GM12878 (cell line): ENCODE measurements around the gene TSNAX. TPM values are rescaled to one million over a fixed set of nuclear protein-coding genes. Genes with fewer than 3 reads are reported as not detected.

Experiments
- ATF2 ChIP-seq: IDR thresholded peaks from 2 replicates; pipeline ENCODE4 v1.6.1; 2012; ENCODE audit warnings: low read length, inconsistent platforms
- CREM ChIP-seq: IDR thresholded peaks from 2 replicates; pipeline ENCODE4 v1.6.1; 2014; ENCODE audit warnings: antibody characterized with exemption, low read depth
- EED ChIP-seq: sonication (generic); IDR thresholded peaks from 2 replicates; pipeline ENCODE4 v1.6.1; 2016; ENCODE audit warnings: antibody characterized with exemption, low read depth
- EGR1 ChIP-seq, 2 experiments: IDR thresholded peaks; 1 replicate in 1 of 2; 2 replicates in 1 of 2; pipeline ENCODE4 v1.6.1; 2011 to 2012; ENCODE audit warnings: low read depth in 2 of 2, low read length in 2 of 2, borderline replicate concordance in 1 of 2, mild to moderate bottlenecking in 1 of 2, moderate library complexity in 1 of 2
- EP300 ChIP-seq, 2 experiments: fragments of 150-350 bp in 1 of 2; IDR thresholded peaks; 2 replicates each; pipeline ENCODE4 v1.6.1; 2011 to 2012; ENCODE audit warnings: low read depth in 2 of 2, low read length in 2 of 2, borderline replicate concordance in 1 of 2, improper control_type of control experiment in 1 of 2, inconsistent platforms in 1 of 2; ENCODE audit not compliant: control insufficient read depth in 1 of 2
- HDAC2 ChIP-seq: fragments of 200-600 bp; sonication (generic); IDR thresholded peaks from 2 replicates; pipeline ENCODE4 v1.6.1; 2017
- IKZF1 ChIP-seq: fragments of 450-650 bp; conservative IDR thresholded peaks from 2 replicates; pipeline ENCODE4 v1.6.1; 2017; ENCODE audit warnings: antibody characterized with exemption, mild to moderate bottlenecking
- IRF4 ChIP-seq: IDR thresholded peaks from 2 replicates; pipeline ENCODE4 v1.6.1; 2011; ENCODE audit warnings: low read depth, low read length
- KLF5 ChIP-seq: fragments of 450-650 bp; IDR thresholded peaks from 2 replicates; pipeline ENCODE4 v1.6.1; 2014; ENCODE audit warnings: mild to moderate bottlenecking; ENCODE audit not compliant: partially characterized antibody
- MLLT1 ChIP-seq: fragments of 450-650 bp; IDR thresholded peaks from 2 replicates; pipeline ENCODE4 v1.6.1; 2016; ENCODE audit warnings: mild to moderate bottlenecking
- MYB ChIP-seq: fragments of 150-350 bp; IDR thresholded peaks from 2 replicates; pipeline ENCODE4 v1.6.1; 2014; ENCODE audit warnings: mild to moderate bottlenecking, low read depth, low read length, borderline replicate concordance
- NFYB ChIP-seq: IDR thresholded peaks from 2 replicates; pipeline ENCODE4 v1.6.1; 2011; ENCODE audit warnings: low read depth, mild to moderate bottlenecking, low read length, improper control_type of control experiment, moderate library complexity; ENCODE audit not compliant: insufficient read depth
- POU2F2 ChIP-seq: IDR thresholded peaks from 3 replicates; pipeline ENCODE4 v1.6.1; 2011; ENCODE audit warnings: low read depth, mild to moderate bottlenecking, low read length, borderline replicate concordance
- REST ChIP-seq: IDR thresholded peaks from 2 replicates; pipeline ENCODE4 v1.6.1; 2012; ENCODE audit warnings: mild to moderate bottlenecking, low read depth, low read length
- SMC3 ChIP-seq: IDR thresholded peaks from 2 replicates; pipeline ENCODE4 v1.6.1; 2011; ENCODE audit warnings: low read length, improper control_type of control experiment, borderline replicate concordance
- SPI1 ChIP-seq: IDR thresholded peaks from 2 replicates; pipeline ENCODE4 v1.6.1; 2011; ENCODE audit warnings: low read depth, mild to moderate bottlenecking, low read length, moderate library complexity, borderline replicate concordance; ENCODE audit not compliant: insufficient read depth
- STAT1 ChIP-seq: fragments of 450-650 bp; conservative IDR thresholded peaks from 2 replicates; pipeline ENCODE4 v1.6.1; 2014; ENCODE audit warnings: antibody characterized with exemption, mild to moderate bottlenecking
- TAF1 ChIP-seq: IDR thresholded peaks from 2 replicates; pipeline ENCODE4 v1.6.1; 2011; ENCODE audit warnings: mild to moderate bottlenecking, low read depth, low read length, borderline replicate concordance
- TARDBP ChIP-seq: IDR thresholded peaks from 2 replicates; pipeline ENCODE4 v1.6.1; 2016; ENCODE audit warnings: borderline replicate concordance
- TCF3 ChIP-seq: IDR thresholded peaks from 2 replicates; pipeline ENCODE4 v1.6.1; 2012; ENCODE audit warnings: low read depth, mild to moderate bottlenecking, low read length, borderline replicate concordance; ENCODE audit not compliant: insufficient read depth
- ZNF207 ChIP-seq: fragments of 450-650 bp; IDR thresholded peaks from 2 replicates; pipeline ENCODE4 v1.6.1; 2014; ENCODE audit warnings: antibody characterized with exemption, mild to moderate bottlenecking, borderline replicate concordance
- polyA plus RNA-seq, 11 experiments: library from polyadenylated mRNA; depleted of rRNA in 4 of 11; unstranded in 6 of 11; stranded (reverse) in 5 of 11; fragments of >200 nt; fragmentation: Nextera tagmentation in 4 of 11; fragmentation: Illumina TruSeq in 1 of 11; extraction: Ambion mirVana in 4 of 11; extraction: Trizol in 1 of 11; gene quantifications; 1 replicate in 1 of 11; 2 replicates in 10 of 11; pipeline versions ENCODE4 v1.2.1 to v1.2.3, GENCODE V29; 2011 to 2016; ENCODE audit warnings: inconsistent platforms in 2 of 11, missing spikeins in 2 of 11, low read depth in 1 of 11
- total RNA-seq, 4 experiments: library from RNA; depleted of rRNA in 3 of 4; stranded (reverse); fragments of >200 nt in 3 of 4; fragmentation: Illumina TruSeq in 1 of 4; extraction: Trizol in 1 of 4; gene quantifications; 2 replicates each; pipeline versions ENCODE4 v1.2.1 to v1.2.3, GENCODE V29; 2013 to 2021

Gene TSNAX
- total and polyA plus RNA-seq, 10 of the 15 experiments (the other 5 are each of a cell fraction or from before 2014, with no cell fraction given) = 24.8 to 49.7 (median 35.6) TPM

- TF ChIP-seq REST (no peak), TARDBP (peak; percentile 71), KLF5 (peak; percentile 88), TAF1 (peak; percentile 81), HDAC2 (no peak), IKZF1 (peak; percentile 96), CREM (peak; percentile 79), SPI1 (no peak), STAT1 (peak; percentile 100), MYB (peak; percentile 98), IRF4 (0 out of 2 replicates have a peak, but pooled peaks have one; percentile 31), MLLT1 (peak; percentile 11; the same call in 1 of the 2 replicates), ATF2 (no peak), NFYB (no peak), ZNF207 (peak; percentile 99), TCF3 (no peak), SMC3 (no peak), EP300 (IDR thresholded peaks at IDR 0.05; ENCODE audit: borderline replicate concordance in 1 of 2, control insufficient read depth in 1 of 2, low read depth in 2 of 2, low read length in 2 of 2) (no peak; a peak in 1 of 4 replicates), POU2F2 (0 out of 3 replicates have a peak, but pooled peaks have one; percentile 29), EED (no peak), EGR1 (IDR thresholded peaks at IDR 0.05; ENCODE audit: borderline replicate concordance in 1 of 2, low read depth in 2 of 2, low read length in 2 of 2) (peak; percentile 43 to 59)
These were observed at the start of gene TSNAX (continued) for GRCh38 chr1:231528172-231529029.
